ENCODE results near the gene DYNLT1. TPM values are rescaled to one million over a fixed set of nuclear protein-coding genes. Genes with fewer than 3 reads are reported as not detected.
A peak's percentile ranks its signal among the peaks of the same experiment; 100 is the strongest.

Gene DYNLT1
- total RNA-seq, result 123 TPM
- 100 to 1,000 TPM; 103 to 127 (median 113) TPM for polyA plus RNA-seq

DNA sequence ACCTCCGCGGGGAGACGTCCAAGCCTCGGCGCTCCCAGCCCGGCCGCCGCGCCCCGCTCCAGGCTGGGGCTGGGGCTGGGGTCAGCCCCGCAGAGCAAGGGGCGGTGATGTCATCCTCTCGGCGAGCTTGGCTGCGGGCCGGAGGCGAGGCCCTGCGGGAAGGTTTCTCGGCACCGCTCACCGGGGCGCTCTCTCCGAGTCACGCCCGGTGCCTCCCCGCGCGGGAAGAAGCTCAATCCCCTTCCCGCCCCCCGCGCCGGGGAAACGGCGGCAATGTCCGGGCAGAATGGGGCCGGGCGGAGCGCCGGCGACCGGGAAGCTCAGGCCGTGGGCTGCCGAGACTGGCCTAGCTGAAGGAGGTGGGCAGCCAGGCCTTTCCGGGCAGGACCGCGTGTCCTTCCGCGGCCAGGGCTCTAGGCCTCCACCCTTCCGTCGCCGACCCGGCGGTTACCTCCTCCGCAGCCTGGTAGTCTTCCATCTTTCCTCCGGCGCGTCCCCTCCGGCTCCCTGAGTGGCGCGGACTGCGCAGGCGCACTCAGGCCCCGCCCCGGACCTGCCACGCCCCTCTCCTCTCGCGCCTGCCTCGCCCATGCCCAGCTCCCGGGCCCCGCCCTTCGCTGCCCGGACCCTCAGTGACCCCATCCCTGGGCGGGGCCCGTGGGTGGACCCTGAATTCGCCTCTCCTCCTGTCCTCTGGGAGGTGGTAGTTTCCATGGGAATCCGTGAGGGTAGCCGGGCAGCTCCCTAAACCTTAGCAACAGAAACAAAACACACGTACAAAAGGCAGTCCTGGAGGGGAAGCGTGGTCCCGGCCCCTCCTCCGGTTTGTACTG lies at the start of gene DYNLT1:
TSS of gene DYNLT1 (minus strand) at position 513 of the 833 bp plus-strand sequence. CDS start at position 478, 35 bp downstream.
- DNase-seq (peak; percentile 81 to 87 (median 86)), ATAC-seq (ENCODE audit: low read depth in 2 of 2) (peak; percentile 74 to 76)
- peaks cover 10% of the 10 kb centered on the region for H3K36me3 ChIP-seq (ENCODE audit: control insufficient read depth, insufficient read depth, low read length)
- H3K36me3 Mint-ChIP-seq, result peaks cover 16% of the 10 kb centered on the region
- H3K4me3 Mint-ChIP-seq, result peak within 1 kb of the TSS; percentile 96 to 100 (median 99)
- peaks cover 57% of the 10 kb centered on the region for H3K4me1 ChIP-seq (ENCODE audit: control insufficient read depth, insufficient read depth, low read length, poor library complexity, severe bottlenecking)
- H3K9me3 ChIP-seq (ENCODE audit: control insufficient read depth in 2 of 2, low read length in 2 of 2), result no peaks in the 10 kb centered on the region
- peak within 1 kb of the TSS; percentile 98 for H3K4me3 ChIP-seq (ENCODE audit: low read depth, low read length)
- H3K27ac ChIP-seq (ENCODE audit: insufficient read depth, low read length, poor library complexity, severe bottlenecking), result peak within 1 kb of the TSS; percentile 96
- H3K9me3 Mint-ChIP-seq, result peaks cover 0 to 5% (median 0%) of the 10 kb centered on the region in 7 donors
- H3K27me3 Mint-ChIP-seq, result peaks cover under 1% of the 10 kb centered on the region
- no peaks in the 10 kb centered on the region for H3K27me3 ChIP-seq (ENCODE audit: control insufficient read depth, insufficient read depth, low read length)
- peak within 1 kb of the TSS; percentile 98 to 99 (median 98) for H3K27ac Mint-ChIP-seq
- peaks cover 33 to 76% (median 53%) of the 10 kb centered on the region in 4 donors for H3K4me1 Mint-ChIP-seq

DNA sequence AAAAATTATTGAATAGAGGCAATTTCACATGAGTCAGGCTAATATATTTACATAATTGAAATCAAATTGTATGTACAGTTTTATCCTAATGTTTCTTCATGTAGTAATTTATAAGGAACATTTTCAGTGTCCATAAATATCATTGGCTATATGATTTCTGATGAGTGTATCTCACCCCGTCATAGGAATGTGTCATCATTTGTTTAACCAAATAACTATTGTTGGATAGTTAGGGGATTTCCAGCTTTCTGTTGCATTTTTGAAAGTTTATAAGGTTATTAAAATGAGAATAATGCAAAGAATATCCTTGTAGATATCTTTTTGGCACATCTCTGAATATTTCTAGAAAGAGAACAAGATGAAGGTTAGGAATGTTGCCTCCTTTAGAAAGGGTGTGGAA lies 44.3 kb upstream of the DYNLT1 start:
- Histone ChIP-seq H3K4me3 (ENCODE audit: low read depth, low read length) (no peak overlapping the region), H3K4me1 (ENCODE audit: control insufficient read depth, insufficient read depth, low read length, poor library complexity, severe bottlenecking) (peaks cover 24% of the 10 kb centered on the region), H3K27me3 (ENCODE audit: control insufficient read depth, insufficient read depth, low read length) (no peaks in the 10 kb centered on the region), H3K9me3 (ENCODE audit: control insufficient read depth in 2 of 2, low read length in 2 of 2) (no peaks in the 10 kb centered on the region), H3K36me3 (ENCODE audit: control insufficient read depth, insufficient read depth, low read length) (peaks cover 14% of the 10 kb centered on the region), H3K27ac (ENCODE audit: insufficient read depth, low read length, poor library complexity, severe bottlenecking) (peak overlapping the region; percentile 23)
- Mint-ChIP-seq H3K9me3 (no peaks in the 10 kb centered on the region), H3K4me1 (peaks cover 22 to 41% (median 40%) of the 10 kb centered on the region in 4 donors), H3K27me3 (no peaks in the 10 kb centered on the region), H3K27ac (peak overlapping the region in 1 of 3 donors; percentile 66), H3K4me3 (no peak overlapping the region), H3K36me3 (peaks cover 15% of the 10 kb centered on the region)
- no peak for DNase-seq
- ATAC-seq (ENCODE audit: low read depth in 2 of 2), result no peak

DNA sequence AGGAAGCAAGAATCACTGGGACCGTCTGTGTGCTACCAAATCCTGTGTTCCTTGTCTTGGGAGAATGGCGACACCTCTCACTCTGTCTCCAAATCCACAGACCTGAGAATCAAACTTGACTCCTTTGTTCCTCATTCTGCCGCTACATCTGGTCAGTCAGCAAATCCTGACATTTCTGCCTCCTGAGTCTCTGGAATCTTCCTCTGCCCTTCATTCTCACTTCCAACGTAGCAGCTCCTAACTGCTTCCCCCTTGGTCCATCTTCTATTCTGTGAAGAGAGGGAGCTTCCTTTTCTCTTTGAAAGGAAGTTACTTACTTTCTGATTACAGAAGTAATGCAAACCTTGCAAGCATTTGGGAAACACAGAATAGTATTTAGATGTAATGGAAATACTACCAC lies 43.0 kb upstream of the DYNLT1 start:
- no peak for ATAC-seq (ENCODE audit: low read depth in 2 of 2)
- DNase-seq, result no peak
- no peaks in the 10 kb centered on the region for H3K9me3 ChIP-seq (ENCODE audit: control insufficient read depth in 2 of 2, low read length in 2 of 2)
- peaks cover 24% of the 10 kb centered on the region for H3K4me1 ChIP-seq (ENCODE audit: control insufficient read depth, insufficient read depth, low read length, poor library complexity, severe bottlenecking)
- no peaks in the 10 kb centered on the region for H3K27me3 ChIP-seq (ENCODE audit: control insufficient read depth, insufficient read depth, low read length)
- H3K9me3 Mint-ChIP-seq, result no peaks in the 10 kb centered on the region
- peak overlapping the region; percentile 91 to 95 (median 91) for H3K27ac Mint-ChIP-seq
- H3K27ac ChIP-seq (ENCODE audit: insufficient read depth, low read length, poor library complexity, severe bottlenecking), result peak overlapping the region; percentile 80
- no peaks in the 10 kb centered on the region for H3K27me3 Mint-ChIP-seq
- H3K4me3 Mint-ChIP-seq, result peak overlapping the region in 2 of 4 donors; percentile 78 to 79
- H3K4me1 Mint-ChIP-seq, result peaks cover 22 to 41% (median 40%) of the 10 kb centered on the region in 4 donors
- peak overlapping the region; percentile 57 for H3K4me3 ChIP-seq (ENCODE audit: low read depth, low read length)
- H3K36me3 Mint-ChIP-seq, result peaks cover 26% of the 10 kb centered on the region
- peaks cover 23% of the 10 kb centered on the region for H3K36me3 ChIP-seq (ENCODE audit: control insufficient read depth, insufficient read depth, low read length)

DNA sequence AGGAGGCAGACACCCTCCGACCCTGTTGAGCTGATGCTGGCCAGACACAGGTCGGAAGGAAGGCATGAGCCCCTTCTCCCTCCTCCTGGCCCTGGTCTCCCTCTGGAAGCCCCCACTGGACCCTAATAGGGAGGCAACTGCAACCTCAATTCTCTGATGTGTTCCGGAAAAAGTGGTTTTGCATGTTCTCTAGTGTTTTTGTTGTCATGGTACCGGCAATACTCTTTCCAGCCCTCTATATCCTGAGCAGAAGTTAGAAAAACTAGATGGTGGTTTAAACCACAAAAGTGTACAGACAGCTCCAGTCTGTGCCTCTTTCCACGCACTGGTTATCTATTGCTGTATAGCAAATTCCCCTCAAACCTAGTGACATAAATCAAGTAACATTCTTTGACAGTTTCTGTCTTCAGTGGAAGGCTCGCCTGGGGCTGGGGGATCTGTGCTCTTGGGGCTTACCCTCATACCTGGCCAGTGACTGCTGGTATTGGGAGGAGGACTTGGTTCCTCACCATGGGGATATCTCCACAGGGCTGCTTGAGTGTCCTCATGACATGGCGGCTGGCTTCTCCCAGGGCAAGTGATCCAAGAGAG lies 42.3 kb upstream of the DYNLT1 start:
- peaks cover 27% of the 10 kb centered on the region for H3K36me3 Mint-ChIP-seq
- H3K4me1 Mint-ChIP-seq, result peaks cover 22 to 41% (median 40%) of the 10 kb centered on the region in 4 donors
- H3K36me3 ChIP-seq (ENCODE audit: control insufficient read depth, insufficient read depth, low read length), result peaks cover 23% of the 10 kb centered on the region
- H3K27ac ChIP-seq (ENCODE audit: insufficient read depth, low read length, poor library complexity, severe bottlenecking), result peak overlapping the region; percentile 80
- ATAC-seq (ENCODE audit: low read depth in 2 of 2) (peak; percentile 82 to 83), DNase-seq (peak; percentile 8 to 80 (median 73))
- H3K27me3 Mint-ChIP-seq, result no peaks in the 10 kb centered on the region
- peak overlapping the region; percentile 68 to 79 (median 76) for H3K4me3 Mint-ChIP-seq
- H3K4me3 ChIP-seq (ENCODE audit: low read depth, low read length), result peak overlapping the region; percentile 57
- no peaks in the 10 kb centered on the region for H3K9me3 ChIP-seq (ENCODE audit: control insufficient read depth in 2 of 2, low read length in 2 of 2)
- H3K9me3 Mint-ChIP-seq, result no peaks in the 10 kb centered on the region
- H3K4me1 ChIP-seq (ENCODE audit: control insufficient read depth, insufficient read depth, low read length, poor library complexity, severe bottlenecking), result peaks cover 24% of the 10 kb centered on the region
- no peaks in the 10 kb centered on the region for H3K27me3 ChIP-seq (ENCODE audit: control insufficient read depth, insufficient read depth, low read length)
- peak overlapping the region; percentile 91 to 95 (median 91) for H3K27ac Mint-ChIP-seq

DNA sequence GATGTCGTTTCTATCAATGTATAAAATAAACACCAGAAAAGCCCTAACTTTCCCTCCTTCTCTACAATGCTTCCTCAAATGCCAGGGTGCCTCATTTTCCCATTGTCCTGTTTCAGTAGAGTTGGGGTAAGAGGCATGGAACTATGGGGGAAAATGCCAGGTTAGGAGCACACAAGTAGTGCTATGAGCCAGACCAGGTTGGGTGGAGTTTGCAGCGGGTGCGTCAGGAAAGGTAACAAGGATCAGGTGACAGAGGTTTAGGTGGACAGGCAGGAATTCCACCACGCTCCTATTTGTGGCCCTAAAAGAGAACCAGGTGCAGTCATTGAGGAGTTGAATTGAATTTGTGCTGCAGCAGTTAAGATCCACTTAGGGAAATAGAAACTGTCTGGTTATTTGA lies 41.8 kb upstream of the DYNLT1 start:
- no peak for ATAC-seq (ENCODE audit: low read depth in 2 of 2)
- peaks cover 32% of the 10 kb centered on the region for H3K36me3 Mint-ChIP-seq
- H3K27ac ChIP-seq (ENCODE audit: insufficient read depth, low read length, poor library complexity, severe bottlenecking), result peak overlapping the region; percentile 80
- H3K27me3 ChIP-seq (ENCODE audit: control insufficient read depth, insufficient read depth, low read length), result no peaks in the 10 kb centered on the region
- H3K4me1 ChIP-seq (ENCODE audit: control insufficient read depth, insufficient read depth, low read length, poor library complexity, severe bottlenecking), result peaks cover 24% of the 10 kb centered on the region
- H3K9me3 ChIP-seq (ENCODE audit: control insufficient read depth in 2 of 2, low read length in 2 of 2), result no peaks in the 10 kb centered on the region
- H3K4me3 ChIP-seq (ENCODE audit: low read depth, low read length), result peak overlapping the region; percentile 57
- no peaks in the 10 kb centered on the region for H3K9me3 Mint-ChIP-seq
- H3K4me1 Mint-ChIP-seq, result peaks cover 22 to 40% (median 37%) of the 10 kb centered on the region in 4 donors
- no peak for DNase-seq
- H3K36me3 ChIP-seq (ENCODE audit: control insufficient read depth, insufficient read depth, low read length), result peaks cover 23% of the 10 kb centered on the region
- peak overlapping the region; percentile 91 to 95 (median 91) for H3K27ac Mint-ChIP-seq
- H3K27me3 Mint-ChIP-seq, result no peaks in the 10 kb centered on the region
- peak overlapping the region; percentile 68 to 79 (median 76) for H3K4me3 Mint-ChIP-seq

DNA sequence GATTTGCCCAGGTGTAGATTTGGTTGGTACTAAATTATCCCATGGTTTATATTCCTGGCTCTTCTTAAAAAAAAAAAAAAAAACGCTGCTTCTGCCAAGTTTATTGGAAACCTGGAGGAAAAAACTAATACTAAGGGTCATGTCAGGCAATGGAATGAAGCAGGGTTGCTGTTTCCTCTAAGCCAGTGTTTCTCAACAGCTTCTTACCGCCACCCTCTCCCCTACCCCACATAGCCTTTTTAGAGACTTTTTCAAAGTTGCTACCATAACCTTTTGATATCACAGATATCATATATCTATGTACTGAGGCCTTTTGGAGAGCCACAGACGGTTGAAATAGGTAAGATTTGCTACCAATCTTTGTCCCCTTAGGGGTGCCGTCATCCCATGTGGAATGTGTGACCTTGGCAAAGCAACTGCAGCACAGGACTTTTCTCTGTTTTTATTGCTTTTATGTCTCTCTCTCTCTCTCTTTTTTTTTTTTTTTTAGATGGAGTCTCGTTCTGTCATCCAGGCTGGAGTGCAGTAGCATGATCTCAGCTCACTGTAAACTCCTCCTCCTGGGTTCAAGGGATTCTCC lies 40.3 kb upstream of the DYNLT1 start:
- Mint-ChIP-seq H3K9me3 (no peaks in the 10 kb centered on the region), H3K36me3 (peaks cover 40% of the 10 kb centered on the region), H3K4me1 (peaks cover 25 to 41% (median 39%) of the 10 kb centered on the region in 4 donors), H3K27me3 (no peaks in the 10 kb centered on the region), H3K27ac (peak overlapping the region in 2 of 3 donors; percentile 76 to 95), H3K4me3 (no peak overlapping the region)
- peaks cover 27% of the 10 kb centered on the region for H3K36me3 ChIP-seq (ENCODE audit: control insufficient read depth, insufficient read depth, low read length)
- peaks cover 24% of the 10 kb centered on the region for H3K4me1 ChIP-seq (ENCODE audit: control insufficient read depth, insufficient read depth, low read length, poor library complexity, severe bottlenecking)
- no peak overlapping the region for H3K27ac ChIP-seq (ENCODE audit: insufficient read depth, low read length, poor library complexity, severe bottlenecking)
- ATAC-seq (ENCODE audit: low read depth in 2 of 2), result no peak
- DNase-seq, result no peak
- H3K9me3 ChIP-seq (ENCODE audit: control insufficient read depth in 2 of 2, low read length in 2 of 2), result no peaks in the 10 kb centered on the region
- H3K4me3 ChIP-seq (ENCODE audit: low read depth, low read length), result no peak overlapping the region
- H3K27me3 ChIP-seq (ENCODE audit: control insufficient read depth, insufficient read depth, low read length), result no peaks in the 10 kb centered on the region

DNA sequence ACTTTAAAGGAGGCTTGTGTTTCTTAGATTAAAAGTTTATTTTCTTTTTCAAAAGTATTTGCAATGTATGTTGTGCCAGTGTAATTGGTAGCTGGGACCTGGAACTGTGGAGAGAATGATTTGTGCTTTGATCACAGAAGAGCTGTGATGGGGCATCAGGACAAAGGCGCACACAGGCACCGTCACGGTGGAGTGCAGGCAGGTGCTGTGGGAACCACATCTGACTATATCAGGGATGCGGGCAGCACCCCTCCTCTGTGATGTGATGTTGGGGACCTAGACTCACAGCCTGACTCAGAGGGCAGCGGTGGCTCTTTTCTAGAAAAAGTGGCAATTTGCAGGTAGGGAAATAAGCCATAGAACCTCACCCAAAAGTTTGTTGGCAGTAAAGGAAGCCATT lies 39.8 kb upstream of the DYNLT1 start:
- Histone ChIP-seq H3K4me1 (ENCODE audit: control insufficient read depth, insufficient read depth, low read length, poor library complexity, severe bottlenecking) (peaks cover 24% of the 10 kb centered on the region), H3K27ac (ENCODE audit: insufficient read depth, low read length, poor library complexity, severe bottlenecking) (no peak overlapping the region), H3K9me3 (ENCODE audit: control insufficient read depth in 2 of 2, low read length in 2 of 2) (no peaks in the 10 kb centered on the region), H3K27me3 (ENCODE audit: control insufficient read depth, insufficient read depth, low read length) (no peaks in the 10 kb centered on the region), H3K4me3 (ENCODE audit: low read depth, low read length) (no peak overlapping the region), H3K36me3 (ENCODE audit: control insufficient read depth, insufficient read depth, low read length) (peaks cover 30% of the 10 kb centered on the region)
- ATAC-seq (ENCODE audit: low read depth in 2 of 2) (no peak), DNase-seq (no peak)
- no peaks in the 10 kb centered on the region for H3K27me3 Mint-ChIP-seq
- H3K4me1 Mint-ChIP-seq, result peaks cover 25 to 41% (median 39%) of the 10 kb centered on the region in 4 donors
- no peaks in the 10 kb centered on the region for H3K9me3 Mint-ChIP-seq
- H3K36me3 Mint-ChIP-seq, result peaks cover 45% of the 10 kb centered on the region
- H3K4me3 Mint-ChIP-seq, result no peak overlapping the region
- peak overlapping the region in 2 of 3 donors; percentile 27 to 95 for H3K27ac Mint-ChIP-seq
